C4-2B (cell line): ENCODE measurements around the gene WIF1.

Source experiments
- H3K27ac ChIP-seq: fragments of 450-650 bp; 2 replicates; pipeline ENCODE4 v1.5.1; 2017
- ZFX ChIP-seq: fragments of 450-650 bp; IDR thresholded peaks from 2 replicates; pipeline ENCODE4 v1.6.1; 2017
- TF ChIP-seq, protein P1 (sequence below): fragments of 450-650 bp; conservative IDR thresholded peaks from 2 replicates; pipeline ENCODE4 v1.5.1; 2017; ENCODE audit warnings: mild to moderate bottlenecking

Gene WIF1

DNA sequence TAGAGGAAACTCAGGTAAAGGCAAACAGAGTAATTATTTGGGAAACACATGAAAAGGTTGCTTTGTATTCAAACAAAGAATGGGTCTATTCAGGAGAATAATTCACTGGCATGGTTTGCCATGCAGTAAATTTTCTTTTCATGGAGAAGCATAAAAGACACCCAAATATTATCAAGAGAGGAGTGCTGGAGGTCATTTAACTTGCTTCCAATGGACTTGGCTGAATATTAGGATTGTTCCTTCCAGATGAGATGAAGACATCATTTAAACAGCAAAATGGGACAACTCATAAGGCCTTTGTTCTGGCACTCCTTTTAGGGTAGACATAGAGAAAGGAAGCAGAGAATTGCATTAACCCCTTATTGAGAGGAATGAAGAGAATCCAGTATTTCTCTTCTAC is 38.7 kb downstream of the WIF1 start:
- H3K27ac ChIP-seq, result no peak overlapping the region
- TF ChIP-seq, protein P1, sequence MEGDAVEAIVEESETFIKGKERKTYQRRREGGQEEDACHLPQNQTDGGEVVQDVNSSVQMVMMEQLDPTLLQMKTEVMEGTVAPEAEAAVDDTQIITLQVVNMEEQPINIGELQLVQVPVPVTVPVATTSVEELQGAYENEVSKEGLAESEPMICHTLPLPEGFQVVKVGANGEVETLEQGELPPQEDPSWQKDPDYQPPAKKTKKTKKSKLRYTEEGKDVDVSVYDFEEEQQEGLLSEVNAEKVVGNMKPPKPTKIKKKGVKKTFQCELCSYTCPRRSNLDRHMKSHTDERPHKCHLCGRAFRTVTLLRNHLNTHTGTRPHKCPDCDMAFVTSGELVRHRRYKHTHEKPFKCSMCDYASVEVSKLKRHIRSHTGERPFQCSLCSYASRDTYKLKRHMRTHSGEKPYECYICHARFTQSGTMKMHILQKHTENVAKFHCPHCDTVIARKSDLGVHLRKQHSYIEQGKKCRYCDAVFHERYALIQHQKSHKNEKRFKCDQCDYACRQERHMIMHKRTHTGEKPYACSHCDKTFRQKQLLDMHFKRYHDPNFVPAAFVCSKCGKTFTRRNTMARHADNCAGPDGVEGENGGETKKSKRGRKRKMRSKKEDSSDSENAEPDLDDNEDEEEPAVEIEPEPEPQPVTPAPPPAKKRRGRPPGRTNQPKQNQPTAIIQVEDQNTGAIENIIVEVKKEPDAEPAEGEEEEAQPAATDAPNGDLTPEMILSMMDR, result no peak
- TF ChIP-seq ZFX, result no peak

DNA sequence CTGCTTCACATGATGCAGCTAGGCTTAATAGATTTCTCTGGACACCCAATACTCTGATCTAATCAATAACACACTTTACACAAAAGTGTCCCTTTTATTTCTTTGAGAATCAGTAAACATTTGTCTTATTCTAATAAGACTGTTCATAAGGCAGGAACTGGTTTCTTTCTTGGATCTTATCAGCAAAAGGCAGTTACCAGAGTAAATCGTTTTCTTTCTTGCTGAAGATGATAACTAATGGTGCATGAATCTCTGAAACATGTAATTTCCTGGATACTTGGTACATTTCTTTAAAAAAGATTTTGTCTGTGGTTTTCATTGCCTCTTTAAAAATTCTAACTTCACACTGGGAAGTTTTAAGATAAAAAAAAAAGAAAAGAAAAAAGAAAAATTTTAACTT is 39.6 kb downstream of the WIF1 start:
- no peak overlapping the region for H3K27ac ChIP-seq
- TF ChIP-seq ZFX, result no peak
- TF ChIP-seq, protein P1, result no peak

DNA sequence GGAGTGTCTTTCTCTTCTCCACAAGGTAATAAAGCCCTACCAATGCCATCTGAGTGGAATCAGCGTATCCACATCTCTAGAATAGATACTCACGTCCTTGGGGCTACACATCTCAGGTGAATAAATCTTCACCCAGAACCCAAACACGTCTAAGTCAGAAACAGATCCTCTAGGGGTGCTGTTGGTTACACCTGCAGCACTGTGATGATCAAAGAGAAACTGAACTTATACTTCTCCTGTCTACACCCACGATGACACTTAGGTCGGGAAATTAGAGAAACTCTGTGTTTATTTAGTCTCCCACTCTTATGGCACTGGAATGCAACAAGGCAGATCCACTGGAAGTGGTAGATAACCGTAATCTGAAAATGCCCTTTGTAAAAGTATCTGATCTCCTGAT is 46.2 kb downstream of the WIF1 start:
- no peak overlapping the region for H3K27ac ChIP-seq
- no peak for TF ChIP-seq ZFX
- TF ChIP-seq, protein P1, result peak; percentile 35; the same call in 1 of the 2 replicates

DNA sequence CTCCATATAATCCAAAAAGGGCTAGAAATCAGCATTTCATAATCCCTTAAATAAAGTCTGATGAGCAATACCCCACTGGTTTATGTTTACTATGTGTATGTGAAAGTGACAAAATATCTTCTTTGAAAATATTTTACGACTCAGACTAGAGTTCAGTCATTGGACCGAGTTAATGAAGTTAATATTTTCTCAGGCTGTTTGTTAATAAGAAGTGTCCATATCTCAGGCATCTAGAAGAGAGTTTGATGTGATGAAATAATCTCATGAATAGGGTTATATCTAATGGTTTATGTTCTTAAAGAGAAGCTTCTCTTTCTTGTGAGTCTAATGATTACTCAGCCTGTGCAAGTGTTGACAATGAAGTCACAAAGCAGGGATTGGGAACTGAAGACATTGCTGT is 51.8 kb downstream of the WIF1 start:
- no peak for TF ChIP-seq ZFX
- TF ChIP-seq, protein P1, result no peak
- no peak overlapping the region for H3K27ac ChIP-seq

DNA sequence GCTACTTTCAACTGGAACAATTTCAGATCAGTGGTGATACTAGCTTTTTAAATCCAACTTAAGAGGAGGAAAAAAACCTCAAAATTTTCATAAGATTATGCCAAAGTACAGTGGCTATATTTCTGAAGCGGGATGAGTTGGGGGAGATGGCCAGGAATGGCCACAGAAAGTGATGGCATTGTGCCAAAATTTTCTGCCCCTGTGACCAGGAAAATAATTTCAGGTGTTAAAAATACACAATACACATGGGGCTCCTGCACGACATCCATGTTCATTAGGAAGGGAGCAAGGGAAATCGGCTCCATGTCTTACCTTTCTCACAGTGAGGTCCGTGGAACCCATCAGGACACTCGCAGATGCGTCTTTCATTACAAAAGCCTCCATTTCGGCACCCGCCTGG is 53.7 kb downstream of the WIF1 start:
- no peak overlapping the region for H3K27ac ChIP-seq
- TF ChIP-seq, protein P1, result peak; percentile 0; the same call in 1 of the 2 replicates
- TF ChIP-seq ZFX, result no peak

DNA sequence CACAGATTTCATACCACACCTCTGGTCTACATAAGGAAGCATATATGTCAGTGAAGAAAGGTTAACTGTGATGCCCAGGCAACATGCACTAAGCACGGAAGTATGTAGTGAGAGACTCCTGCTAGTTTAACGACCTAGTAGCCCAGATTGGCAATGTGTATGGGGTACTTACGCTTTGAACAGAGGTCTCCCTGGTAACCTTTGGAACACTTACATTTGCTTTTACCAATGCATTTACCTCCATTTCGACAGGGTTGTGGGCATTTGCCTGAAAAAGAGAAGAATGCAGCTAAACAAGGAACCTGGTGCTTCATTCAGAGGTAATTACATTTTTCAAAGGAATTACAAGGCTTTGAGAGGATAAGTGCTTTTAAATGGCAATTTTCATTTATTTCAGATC is 65.2 kb downstream of the WIF1 start:
- H3K27ac ChIP-seq, result no peak overlapping the region
- TF ChIP-seq, protein P1, result no peak
- TF ChIP-seq ZFX, result no peak

DNA sequence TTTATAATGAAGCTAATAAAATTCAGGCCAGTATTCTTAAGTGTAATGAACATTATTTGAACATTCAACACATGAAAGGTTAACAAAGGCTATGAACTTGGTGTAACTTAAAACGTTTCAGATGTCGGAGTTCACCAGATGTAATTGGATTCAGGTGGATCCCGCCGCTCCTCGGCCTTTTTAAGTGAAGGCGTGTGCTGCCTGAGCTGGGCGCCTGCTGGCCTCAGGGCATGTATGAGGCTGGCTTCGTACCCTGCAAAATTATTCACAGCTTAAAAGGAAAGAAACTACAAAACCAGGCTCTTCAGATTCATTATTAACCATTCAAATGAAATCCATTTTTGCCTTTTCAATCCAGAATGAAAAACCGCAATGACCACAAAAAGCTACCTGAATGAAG is 69.9 kb downstream of the WIF1 start:
- TF ChIP-seq ZFX, result no peak
- TF ChIP-seq, protein P1, result no peak
- H3K27ac ChIP-seq, result no peak overlapping the region
